Measurements from ENCODE around the gene GPSM1.
"Not testable (repeated sequence)": the region's sequence is repeated elsewhere in the genome, so short reads cannot be mapped to it uniquely, and the experiment has no call there.

The GPSM1 gene

GRCh38 chr9:136347472-136348256, 20.3 kb downstream of the GPSM1 start:
- no peak for TF ChIP-seq CTCF (IDR thresholded peaks at IDR 0.05; ENCODE audit: low read depth, low read length, missing control alignments)
- H3K27me3 ChIP-seq (replicated peaks) = no peaks in the 10 kb centered on the region
- no peak for DNase-seq
- no peak overlapping the region for H3K4me3 ChIP-seq (ENCODE audit: low read depth, low read length)
- H3K27ac ChIP-seq = no peak overlapping the region
- peaks cover 6% of the 10 kb centered on the region for H3K36me3 ChIP-seq (replicated peaks)
- in situ Hi-C loops (cut with HindIII; ENCODE audit: low pct_ligation_motif_present, low sequenced_read_pairs) = no loop called here

GRCh38 chr9:136348691-136349090, 21.4 kb downstream of the GPSM1 start:
- Histone ChIP-seq H3K4me3 (ENCODE audit: low read depth, low read length) (no peak overlapping the region), H3K36me3 (replicated peaks) (no peaks in the 10 kb centered on the region), H3K27ac (no peak overlapping the region), H3K27me3 (replicated peaks) (no peaks in the 10 kb centered on the region)
- in situ Hi-C loops (cut with HindIII; ENCODE audit: low pct_ligation_motif_present, low sequenced_read_pairs) = no loop called here
- TF ChIP-seq CTCF (IDR thresholded peaks at IDR 0.05; ENCODE audit: low read depth, low read length, missing control alignments) = no peak
- DNase-seq = no peak

GRCh38 chr9:136349546-136349945, 22.2 kb downstream of the GPSM1 start:
- no peaks in the 10 kb centered on the region for H3K27me3 ChIP-seq (replicated peaks)
- TF ChIP-seq CTCF (IDR thresholded peaks at IDR 0.05; ENCODE audit: low read depth, low read length, missing control alignments) = no peak
- no peak overlapping the region for H3K4me3 ChIP-seq (ENCODE audit: low read depth, low read length)
- DNase-seq = no peak
- in situ Hi-C loops (cut with HindIII; ENCODE audit: low pct_ligation_motif_present, low sequenced_read_pairs) = no loop called here
- H3K27ac ChIP-seq = no peak overlapping the region
- H3K36me3 ChIP-seq (replicated peaks) = no peaks in the 10 kb centered on the region

GRCh38 chr9:136351252-136351800, 24.0 kb downstream of the GPSM1 start:
- no peak overlapping the region for H3K27ac ChIP-seq
- peaks cover 2% of the 10 kb centered on the region for H3K36me3 ChIP-seq (replicated peaks)
- in situ Hi-C loops (cut with HindIII; ENCODE audit: low pct_ligation_motif_present, low sequenced_read_pairs) = no loop called here
- DNase-seq = no peak
- H3K27me3 ChIP-seq (replicated peaks) = no peaks in the 10 kb centered on the region
- H3K4me3 ChIP-seq (ENCODE audit: low read depth, low read length) = no peak overlapping the region
- no peak for TF ChIP-seq CTCF (IDR thresholded peaks at IDR 0.05; ENCODE audit: low read depth, low read length, missing control alignments)

- in situ Hi-C loops (cut with HindIII; ENCODE audit: low pct_ligation_motif_present, low sequenced_read_pairs); H3K4me3 ChIP-seq (ENCODE audit: low read depth, low read length); H3K36me3 ChIP-seq (replicated peaks); DNase-seq; H3K27ac ChIP-seq; H3K27me3 ChIP-seq (replicated peaks): not testable (repeated sequence)
Measured at GRCh38 chr9:136351868-136352267, 24.5 kb downstream of the GPSM1 start.

- Histone ChIP-seq H3K4me3 (ENCODE audit: low read depth, low read length) (no peak overlapping the region), H3K27me3 (replicated peaks) (no peaks in the 10 kb centered on the region), H3K27ac (no peak overlapping the region), H3K36me3 (replicated peaks) (peaks cover 6% of the 10 kb centered on the region)
- in situ Hi-C loops (cut with HindIII; ENCODE audit: low pct_ligation_motif_present, low sequenced_read_pairs) = no loop called here
- no peak for DNase-seq
- TF ChIP-seq CTCF (IDR thresholded peaks at IDR 0.05; ENCODE audit: low read depth, low read length, missing control alignments) = no peak
Measured at GRCh38 chr9:136352682-136353081, 25.3 kb downstream of the GPSM1 start.
